HG03135 (cell line): ENCODE measurements around the gene FGD2.

Experiments
- ATAC-seq: cut with Tn5 transposase; IDR thresholded peaks from one replicate; pipeline ENCODE4 v1.9.1; 2021; ENCODE audit warnings: mild to moderate bottlenecking, moderate library complexity; ENCODE audit not compliant: unreplicated experiment

Gene FGD2

DNA sequence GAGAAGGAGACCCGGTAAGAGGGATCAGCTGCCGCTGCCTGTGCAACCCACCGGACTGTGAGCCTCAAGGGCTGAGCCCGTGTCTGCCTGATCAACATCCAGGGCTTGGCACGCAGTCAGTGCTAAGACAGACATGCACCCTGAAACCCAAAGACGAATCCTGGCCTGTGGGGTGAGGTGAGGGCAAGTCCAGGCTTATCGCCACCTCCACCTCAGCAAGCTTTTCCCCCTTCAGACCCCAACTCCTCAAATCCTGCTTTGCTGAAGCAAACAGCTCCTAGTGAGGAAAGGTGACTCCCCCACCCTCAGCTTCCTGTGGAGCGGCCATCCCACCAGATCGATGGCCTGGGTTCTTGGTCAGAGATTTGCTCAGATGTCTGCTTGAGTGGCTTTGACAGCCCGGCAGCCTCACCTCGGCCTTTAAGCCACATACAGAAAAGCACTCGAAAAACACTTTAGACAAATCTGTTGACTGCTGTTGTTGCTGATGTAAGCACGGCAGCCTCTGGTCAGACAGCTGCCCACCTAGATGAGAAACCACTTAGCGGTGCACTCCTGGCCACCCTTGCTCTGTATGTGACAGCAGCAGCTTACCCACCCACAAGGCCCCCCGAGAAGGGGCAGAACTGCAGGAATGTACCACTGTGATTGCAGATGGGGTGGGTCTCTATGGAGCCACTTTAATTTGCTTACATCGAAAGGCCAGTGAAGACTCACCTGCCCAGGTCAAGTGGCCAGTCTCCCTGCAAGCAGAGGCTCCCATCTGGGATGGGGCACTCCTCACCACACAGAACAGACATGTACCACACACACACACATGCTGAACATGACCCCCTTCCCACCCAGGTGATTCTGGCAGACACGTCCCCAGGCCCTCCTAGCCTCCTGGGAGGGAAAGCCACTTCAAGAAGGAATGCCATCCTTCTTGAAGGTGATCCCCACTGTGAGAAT is 34.3 kb upstream of the FGD2 start:
- no peak for ATAC-seq

DNA sequence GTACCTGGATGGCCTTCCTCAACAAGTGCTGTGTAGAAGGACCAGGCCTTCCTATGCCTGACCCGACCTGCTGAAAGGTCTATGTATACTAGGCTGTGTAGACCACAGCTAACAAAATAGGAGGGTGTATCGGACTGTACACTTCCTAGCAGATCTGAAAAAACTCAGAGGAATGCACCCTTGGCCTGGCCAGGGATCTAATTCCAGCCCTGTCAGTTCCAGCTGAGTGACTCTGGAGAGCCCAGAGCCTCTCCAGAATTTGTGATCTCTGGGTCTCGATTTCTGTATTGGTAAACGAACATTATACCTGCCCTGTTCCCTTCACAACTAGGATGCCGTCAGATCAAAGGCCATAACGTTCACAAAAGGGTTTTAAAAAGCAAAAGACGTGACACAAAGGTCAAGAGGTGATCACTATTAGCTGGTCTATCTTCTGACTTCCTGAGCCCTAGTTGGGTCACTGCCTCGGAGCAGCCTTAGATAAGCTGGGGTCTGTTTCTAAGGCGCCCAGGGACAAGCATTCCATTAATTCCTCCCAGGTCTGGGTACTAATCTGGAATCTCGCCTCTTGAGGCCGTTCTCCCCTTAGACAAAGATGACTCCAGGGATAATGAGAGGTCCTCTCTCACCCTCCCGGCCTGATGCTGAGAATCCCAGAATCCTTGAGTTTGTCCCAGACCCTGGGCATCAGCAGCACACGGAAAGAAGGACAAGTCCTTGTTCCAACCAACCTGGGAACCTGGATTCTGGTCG is 33.4 kb upstream of the FGD2 start:
- ATAC-seq = no peak

DNA sequence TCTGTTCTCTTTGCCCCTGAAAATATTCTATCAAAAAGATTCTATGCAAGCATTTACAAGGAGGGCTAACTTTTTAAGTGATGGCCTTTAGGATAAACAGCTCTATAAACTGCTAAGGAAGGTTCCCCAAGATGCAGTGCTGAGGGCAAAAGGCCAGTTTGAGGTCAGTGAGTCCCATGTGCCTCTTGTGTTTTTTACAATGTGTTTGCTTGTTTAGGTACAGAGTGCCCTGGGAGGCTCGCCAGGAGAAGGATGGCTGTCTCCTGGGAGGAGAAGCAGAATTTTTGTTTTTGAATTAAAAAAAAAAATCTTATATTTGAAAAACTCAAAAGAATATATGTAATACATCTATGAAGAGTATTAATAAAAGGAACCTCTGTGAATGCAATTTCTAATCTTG is 32.3 kb upstream of the FGD2 start:
- ATAC-seq = no peak

DNA sequence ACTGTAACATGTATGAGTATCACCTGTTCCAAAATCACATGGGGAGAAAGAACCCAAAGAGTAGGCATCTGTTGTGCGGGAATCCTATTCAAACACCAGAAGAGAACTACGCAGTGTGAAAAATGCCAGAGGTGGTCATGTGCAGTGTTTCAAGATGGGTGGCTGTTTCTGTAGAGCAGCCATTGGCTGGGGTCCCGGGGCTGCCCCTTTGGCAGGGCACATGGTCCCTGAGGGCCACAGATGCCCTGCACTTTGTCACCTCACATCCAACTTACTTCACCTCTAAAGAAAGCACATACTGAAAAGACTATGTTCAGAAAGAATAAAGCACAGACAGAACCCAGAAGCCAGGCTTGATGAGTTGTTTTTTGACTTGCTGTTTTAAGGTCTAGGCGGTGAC is 31.8 kb upstream of the FGD2 start:
- ATAC-seq = no peak

DNA sequence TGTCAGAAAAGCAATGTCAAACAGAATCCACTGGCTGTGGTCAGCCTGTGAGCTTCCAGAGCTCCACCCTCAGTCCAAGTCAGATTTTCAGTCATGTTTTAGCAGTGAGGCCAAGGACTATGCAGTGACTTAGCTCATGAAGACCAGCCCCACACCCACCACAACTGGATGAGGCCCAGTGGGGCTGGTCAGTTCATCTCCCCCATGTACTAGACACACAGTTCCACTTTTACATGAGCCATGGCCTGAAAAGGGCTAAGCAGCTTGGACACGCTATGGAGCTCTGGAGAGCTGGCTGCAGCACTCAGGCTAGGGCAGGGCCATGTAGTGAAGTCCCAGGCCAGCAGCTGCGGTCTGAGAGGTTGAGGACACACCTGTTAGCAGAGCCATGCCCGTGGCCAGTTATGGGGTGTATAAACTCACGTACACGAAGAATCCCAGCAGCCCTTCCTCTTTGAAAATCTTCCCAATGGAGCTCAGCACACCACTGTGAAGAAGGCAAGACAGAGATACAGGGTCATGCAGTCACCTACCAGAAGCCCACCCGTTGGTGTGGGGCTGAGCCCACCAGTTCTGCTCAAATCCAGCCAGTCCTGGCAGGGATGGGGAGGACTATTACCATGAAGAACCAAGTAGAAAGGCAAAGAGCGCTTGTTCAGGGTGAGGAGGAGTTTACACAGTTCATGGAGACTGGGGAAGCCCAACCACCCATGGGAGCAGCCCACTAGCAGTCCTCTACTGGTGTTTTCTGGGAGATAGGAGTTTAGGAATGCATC is 30.0 kb upstream of the FGD2 start:
- no peak for ATAC-seq

DNA sequence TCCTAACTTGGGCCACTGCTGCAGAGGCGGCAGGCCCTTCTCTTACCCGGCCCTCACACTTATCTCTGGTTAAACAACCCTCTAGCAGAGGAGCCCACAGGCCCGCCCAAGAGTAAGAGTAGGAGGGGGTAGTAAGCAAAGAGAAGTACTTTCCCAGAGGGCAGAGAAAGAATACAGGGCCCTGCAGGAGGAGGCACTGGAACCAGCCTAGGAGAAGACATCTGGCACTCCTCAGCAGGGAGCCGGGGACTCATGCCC is 29.5 kb upstream of the FGD2 start:
- ATAC-seq = no peak

DNA sequence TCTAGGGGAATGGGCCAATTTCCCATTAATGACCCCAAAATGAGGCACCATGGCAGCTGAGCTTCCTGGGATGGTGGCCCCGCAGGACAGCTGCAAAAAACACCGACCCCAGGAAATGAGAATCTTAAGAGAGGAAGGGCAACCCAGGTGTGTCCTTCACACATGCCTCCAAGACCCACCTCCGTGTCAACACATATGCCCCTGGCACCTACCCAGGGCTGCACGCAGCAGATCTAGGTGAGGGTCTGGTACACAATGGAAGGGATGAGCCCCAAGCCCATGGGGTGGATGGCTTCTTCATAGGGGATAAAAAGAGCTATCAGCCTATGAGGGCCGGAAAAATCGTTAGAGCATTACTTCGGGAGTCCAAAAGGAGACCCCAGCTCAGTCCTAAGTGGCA is 28.9 kb upstream of the FGD2 start:
- no peak for ATAC-seq

DNA sequence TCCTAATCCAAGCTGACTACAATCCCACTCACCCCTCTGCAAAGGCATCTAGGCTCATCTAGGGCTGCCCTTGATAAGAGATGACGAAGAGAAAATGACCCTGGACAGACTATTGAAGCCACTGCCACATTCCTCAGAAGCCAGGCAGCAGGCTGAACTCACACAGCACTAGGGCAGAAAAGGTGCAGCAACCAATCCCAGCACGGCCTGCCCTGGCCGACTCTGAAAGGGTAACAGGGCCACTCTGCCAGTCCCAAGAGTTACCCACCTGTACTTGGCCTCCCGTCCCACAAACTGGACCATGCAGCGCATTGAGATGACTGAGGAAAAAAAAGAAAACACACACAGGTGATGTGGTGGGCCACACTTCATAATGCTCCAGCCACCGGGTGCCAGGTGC is 28.5 kb upstream of the FGD2 start:
- ATAC-seq = no peak

DNA sequence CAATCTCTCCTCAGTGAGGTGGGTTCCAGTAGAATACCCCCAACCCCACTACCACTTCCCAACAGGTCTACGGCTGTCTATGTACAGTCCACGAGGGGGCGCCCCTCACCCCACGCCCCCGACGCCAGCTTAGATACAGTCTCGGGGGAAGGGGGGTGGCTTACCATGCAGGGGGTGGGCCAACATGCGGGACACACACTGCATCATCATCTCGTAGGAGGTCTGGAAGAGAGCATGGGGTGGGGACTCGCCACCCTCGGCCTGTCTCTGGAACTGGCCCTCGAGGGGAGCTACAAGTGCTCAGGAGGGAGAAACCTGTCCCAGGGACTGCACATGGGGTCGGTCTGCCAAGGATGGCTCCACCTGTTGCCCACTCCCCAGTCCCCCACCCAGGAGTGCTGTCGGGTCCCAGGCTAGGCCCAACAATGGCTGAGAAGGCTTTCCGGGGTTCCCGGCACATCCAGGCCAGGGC is 27.9 kb upstream of the FGD2 start:
- no peak for ATAC-seq

DNA sequence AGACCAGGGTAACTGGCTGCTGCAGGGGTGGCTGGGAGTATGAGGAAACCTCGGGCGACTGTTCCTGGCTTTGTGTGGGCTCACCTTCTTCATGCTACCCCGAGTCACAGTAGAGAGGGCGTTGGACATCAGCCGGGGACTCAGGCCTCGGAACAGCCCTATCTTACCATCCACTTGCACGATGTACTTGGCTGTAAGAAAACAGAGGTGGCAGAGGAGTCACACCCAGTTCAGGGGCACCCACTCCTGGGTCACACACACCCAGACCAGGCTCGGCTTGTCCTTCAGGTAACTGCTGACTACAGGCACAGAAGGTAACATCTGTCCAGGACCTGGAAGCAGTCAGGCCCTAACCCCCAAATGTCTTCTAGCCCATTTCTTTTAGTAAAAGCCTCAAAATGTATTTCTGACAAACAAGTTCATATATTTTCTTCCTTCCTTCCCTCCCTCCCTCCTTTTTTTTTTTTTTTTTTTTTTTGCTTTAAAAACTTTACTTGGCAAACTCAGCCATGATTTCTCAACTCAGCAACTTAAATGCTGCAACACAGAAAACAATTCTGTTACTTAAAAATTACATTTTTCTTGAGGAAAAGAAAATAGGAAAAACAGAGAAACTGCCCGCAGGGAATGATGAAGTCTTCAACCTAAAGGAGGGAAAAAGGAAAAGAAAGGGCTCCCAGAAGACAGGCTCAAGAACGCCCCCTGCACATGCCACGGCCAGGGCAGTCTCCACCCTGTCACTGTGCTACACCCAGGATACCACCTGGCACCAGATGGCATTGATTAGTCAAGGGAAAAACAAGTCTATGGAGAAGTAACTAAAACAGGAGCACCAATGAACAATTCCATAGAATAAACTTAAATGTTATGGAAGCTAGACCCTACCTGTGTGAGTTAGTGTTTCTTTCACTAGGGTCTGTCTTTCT is 26.8 kb upstream of the FGD2 start:
- no peak for ATAC-seq

DNA sequence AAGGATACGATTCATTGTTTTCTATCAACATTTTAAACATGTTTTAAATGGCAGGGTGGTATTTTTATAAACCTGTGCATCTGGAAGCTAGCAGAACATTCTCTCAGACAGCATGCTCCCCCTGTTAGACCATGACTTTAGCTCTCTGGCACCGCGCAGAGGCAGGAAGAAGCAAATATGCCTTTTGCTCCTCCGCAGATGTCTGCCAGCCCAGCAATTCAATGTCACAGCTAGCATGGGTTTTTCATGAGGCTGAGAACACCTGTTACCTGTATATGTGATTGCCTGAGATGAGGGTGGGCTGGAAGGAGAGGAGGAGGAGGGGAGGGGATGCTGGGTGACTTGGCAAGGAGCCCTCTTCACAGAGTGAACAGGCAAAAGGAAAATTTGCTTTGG is 26.1 kb upstream of the FGD2 start:
- ATAC-seq = no peak

DNA sequence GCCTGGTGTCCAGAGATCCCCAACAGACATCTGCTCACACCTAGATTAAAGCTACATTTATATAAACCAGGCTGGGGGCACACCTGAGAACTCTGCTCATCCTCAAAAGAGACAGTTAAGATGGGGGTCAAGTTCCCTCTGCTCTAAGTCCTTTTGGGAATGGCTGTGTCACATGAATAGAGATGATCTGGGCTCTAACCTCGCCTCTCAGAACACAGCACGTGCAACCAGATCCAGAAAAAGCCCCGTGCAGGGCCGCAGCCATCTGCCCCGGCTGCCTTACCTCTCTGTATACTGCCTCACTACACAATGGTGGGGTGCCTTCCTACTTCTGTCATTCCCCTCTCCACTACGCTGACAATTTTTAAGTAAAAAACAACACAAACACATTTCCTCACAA is 25.3 kb upstream of the FGD2 start:
- ATAC-seq = no peak

DNA sequence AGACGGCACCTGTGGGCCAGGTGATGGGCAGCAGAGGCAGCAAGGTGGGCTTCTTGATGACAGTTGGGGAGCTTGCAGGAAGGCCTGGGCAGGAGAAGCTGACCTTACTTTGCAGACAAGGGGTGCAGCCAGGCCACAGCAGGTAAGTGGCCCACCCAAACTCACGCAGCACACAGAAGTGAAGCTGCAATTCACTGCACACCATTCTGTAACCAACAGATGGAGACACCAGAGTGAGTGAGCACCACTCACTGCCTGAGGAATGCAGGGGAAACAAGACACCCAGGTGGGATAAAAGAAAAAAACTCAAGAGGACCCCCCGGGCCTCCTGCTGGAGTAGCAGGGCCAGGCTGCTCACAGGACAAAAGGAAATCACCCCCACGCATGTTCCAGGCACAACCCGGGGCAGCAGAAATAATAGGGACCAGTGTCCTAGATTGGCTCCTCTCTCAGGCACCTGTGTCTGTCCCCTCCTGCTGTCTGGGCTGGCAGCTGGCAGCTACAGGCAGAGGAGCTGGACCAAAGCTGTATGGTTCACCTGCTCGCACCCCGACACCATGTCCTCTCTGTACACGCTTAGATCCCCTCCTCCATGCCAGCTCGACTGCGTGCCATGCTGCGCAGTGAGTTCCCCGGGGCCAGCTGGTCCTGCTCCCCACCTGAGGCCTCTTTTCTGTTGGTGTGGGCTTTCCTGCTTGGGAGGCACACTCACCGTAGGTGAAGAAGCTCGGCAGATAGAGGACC is 24.4 kb upstream of the FGD2 start:
- ATAC-seq = no peak

DNA sequence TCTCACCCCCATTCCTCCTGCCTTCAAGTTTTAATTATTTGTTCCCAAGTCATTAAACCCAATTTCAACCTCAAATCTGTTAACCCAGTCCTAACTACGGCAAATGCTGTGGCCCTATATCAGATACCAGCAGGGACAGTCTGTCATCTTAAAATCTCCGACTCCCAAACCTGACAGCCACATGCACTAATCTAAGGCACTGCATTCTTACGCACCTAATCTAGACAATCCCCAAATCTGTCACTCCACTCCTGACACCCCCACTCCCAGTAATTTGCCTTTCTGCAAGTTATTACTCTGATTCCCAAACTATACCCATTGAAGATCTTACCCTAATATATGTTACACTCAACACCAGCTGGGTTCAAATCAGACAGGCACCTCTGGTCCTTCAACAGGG is 21.9 kb upstream of the FGD2 start:
- ATAC-seq = no peak

DNA sequence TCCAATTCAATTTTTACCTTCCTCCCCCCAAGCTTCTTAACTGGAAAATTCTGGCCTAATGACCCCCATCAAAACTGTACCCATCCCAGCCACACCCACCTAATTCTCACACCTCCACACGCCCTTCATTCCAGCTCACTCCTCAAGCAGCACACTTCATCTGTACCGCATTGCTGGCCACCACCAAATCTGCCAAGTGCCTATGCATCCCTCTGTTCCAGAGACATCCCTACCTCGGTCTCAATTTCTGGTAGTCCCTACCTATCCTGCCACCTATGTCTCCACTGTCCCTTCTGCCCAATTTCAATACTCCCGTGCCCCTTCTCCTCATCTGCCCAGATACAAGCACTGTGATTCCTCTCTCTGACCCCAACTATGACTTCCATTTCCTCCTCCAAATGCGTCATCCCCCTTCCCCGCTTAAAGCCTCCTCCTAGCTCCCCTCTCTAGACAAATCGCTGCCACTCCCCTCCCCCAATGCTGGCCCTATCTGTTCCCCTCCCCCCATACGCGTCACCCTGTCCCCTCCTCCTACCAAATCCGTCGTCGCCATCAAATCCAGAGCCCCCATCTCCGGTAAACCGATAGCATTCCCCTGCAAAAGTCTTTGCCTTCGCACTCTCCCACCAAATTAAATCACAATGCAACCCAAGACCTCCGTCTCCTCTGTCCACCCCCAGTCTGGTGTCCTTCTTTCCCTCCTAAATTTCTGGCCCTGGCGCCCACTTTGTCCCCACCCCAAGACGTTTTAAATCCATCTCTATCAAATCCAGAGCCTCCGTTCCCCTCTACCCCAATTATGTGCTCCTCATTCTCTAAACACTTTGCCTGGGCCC is 20.7 kb upstream of the FGD2 start:
- no peak for ATAC-seq

DNA sequence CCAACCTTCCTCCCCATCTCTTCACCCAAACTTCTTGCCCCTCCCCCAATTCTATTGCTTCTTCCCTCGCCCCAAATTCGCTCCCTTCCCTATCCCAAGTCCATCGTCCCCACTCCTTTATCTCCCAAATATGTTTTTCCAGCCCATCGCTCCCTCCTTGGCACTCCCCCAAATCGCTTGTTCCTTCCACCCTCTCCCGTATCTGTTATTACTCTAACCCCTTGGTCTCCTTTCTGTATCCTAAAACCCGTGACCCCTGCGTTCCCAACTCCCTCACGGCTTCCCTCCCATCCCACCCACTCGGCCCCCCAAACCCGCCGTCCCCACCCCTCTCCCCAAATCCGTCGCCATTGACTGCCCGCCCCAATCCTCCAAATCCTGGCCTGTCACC is 20.0 kb upstream of the FGD2 start:
- ATAC-seq = no peak

DNA sequence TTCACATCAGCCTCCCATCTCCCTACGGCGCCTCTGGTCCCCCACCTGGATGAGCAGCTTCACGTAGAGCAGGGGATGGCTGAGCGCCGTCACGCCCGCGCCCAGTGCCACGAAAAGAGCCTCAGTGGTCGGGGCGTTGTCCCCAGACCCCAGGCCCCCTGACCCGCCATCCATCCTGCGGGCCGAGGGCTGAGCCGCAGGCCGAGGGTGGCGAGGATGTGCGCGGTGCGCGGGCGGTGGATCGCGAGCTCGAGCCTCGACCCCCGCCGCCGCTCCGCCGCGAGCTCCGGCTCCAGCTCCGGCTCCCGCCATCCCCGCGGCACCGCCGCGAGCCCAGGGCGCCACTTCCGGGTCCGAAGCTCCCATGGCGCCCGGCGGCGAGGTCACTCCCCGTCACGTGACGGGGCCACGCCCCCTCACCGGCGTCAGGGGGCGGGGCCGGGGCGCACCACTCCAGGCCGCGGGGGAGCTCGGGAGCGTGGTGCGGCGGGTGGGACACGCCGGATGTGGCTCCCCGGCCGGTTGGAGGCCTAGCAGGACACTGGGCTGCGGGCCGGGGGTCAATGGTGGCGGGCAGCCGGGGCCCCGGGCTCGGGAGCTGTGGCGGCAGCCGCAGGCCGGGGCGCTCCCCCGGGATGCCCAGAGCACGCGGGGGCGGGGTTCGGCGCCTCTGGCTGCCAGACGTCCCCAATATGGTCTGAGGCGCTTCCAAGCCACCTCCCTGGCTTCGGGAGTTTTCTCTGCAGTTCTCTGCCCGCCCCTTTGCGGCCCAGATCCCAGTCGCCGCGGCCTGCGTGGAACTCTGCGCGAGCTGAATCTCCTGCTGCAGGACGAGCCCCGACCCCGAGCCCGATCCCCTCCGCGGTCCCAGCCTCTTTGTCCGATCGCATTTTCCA is 19.4 kb upstream of the FGD2 start, which contains the start of gene MTCH1:
TSS of gene MTCH1 (minus strand) at position 389 of the 896 bp plus-strand sequence. CDS start at position 366, 23 bp downstream.
- ATAC-seq = peak; percentile 82

DNA sequence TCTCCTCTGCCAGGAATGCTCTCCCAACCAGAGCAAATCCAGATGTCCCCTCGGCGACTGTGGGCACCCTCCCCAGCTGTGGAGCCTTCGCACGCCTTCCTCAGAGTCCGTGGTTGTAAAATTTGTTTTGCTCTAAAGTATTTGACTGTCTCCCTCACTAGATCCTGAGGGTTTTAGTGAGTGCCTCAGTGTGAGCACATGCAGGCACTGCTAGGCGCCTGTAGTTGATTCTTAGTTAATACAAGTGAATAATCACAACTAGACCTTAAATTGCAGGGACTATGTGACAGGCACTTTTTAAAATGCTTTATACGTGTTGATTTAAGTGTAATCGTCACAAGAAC is 18.8 kb upstream of the FGD2 start:
- no peak for ATAC-seq
